Lower leg skin (tissue), 4 donors: ENCODE results near the gene CD93. TPM values are rescaled to one million over a fixed set of nuclear protein-coding genes. Genes with fewer than 3 reads are reported as not detected.

Experiments used
- DNase-seq, 2 donors: peaks; one replicate each; pipeline ENCODE4 v3.0.0-alpha.2; 2019; ENCODE audit warnings: low spot score in 2 of 2
- H3K4me3 ChIP-seq: fragments of 200-600 bp; sonication (generic); 2 replicates; pipeline ENCODE4 v1.5.1; 2017; ENCODE audit warnings: mild to moderate bottlenecking, low read depth; ENCODE audit not compliant: poor library complexity, severe bottlenecking
- POLR2A ChIP-seq, 2 donors: fragments of 450-650 bp; IDR thresholded peaks; one replicate each; pipeline ENCODE4 v1.6.1; 2016 to 2017; ENCODE audit warnings: antibody characterized with exemption in 2 of 2, mild to moderate bottlenecking in 1 of 2, moderate library complexity in 1 of 2
- WGBS, 2 donors: methylation state at CpG; one replicate each; pipeline ENCODE4 v1.1.5; 2018; 5-methylcytosine and 5-hydroxymethylcytosine counted together
- intact Hi-C: fragments of 100-400 bp; cut with DNase I; formaldehyde crosslinking; loops from one replicate; pipeline ENCODE4 v1.15.0; 2023; ENCODE audit warnings: low total_unique reads
- total RNA-seq, 4 donors: library from RNA; depleted of rRNA; stranded (reverse); fragments of >200 nt; gene quantifications; one replicate each; pipeline ENCODE4 v1.1.0, GENCODE V29; 2016
- TF ChIP-seq, protein P1 (sequence below), 3 donors: fragments of 450-650 bp; IDR thresholded peaks; one replicate each; pipeline ENCODE4 v1.5.1; 2016; ENCODE audit warnings: antibody characterized with exemption in 3 of 3, mild to moderate bottlenecking in 3 of 3, moderate library complexity in 2 of 3

The CD93 gene
- total RNA-seq, 4 donors from 2014 or later, result 12.6 to 44.3 (median 18.2) TPM

DNA sequence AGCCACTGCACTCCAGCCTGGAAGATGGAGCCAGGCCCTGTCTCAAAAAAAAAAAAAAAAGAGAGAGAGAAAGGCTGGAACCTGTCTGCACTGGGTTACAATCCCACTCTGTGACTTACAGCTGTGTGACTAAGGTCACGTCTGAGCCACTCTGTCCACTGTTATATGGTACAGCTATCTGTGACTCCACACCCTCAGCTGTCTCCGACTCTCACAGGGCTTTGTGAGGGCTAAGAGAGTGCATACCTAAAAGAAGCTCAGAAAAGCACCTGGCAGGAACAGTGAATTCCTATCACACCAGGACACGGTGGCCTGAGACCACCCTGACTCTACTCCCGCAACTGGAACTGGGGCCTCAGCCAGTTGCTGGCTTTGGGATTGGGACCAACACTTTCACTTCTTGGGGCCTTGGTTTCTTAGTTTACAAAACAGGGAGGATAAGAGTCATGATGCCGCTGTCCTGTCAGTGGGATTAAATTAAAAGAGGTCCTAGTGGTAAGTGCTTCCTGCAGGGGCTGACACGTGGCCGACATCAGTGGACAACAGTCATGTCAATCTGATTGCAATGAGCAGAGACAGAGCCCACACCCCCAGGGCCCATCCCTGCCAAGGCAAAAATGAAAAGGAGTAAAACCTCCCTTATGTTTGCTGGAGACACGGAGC lies 5.7 kb upstream of the CD93 start:
- DNase-seq, result peak in 1 of 2 donors; percentile 70
- no peak overlapping the region for H3K4me3 ChIP-seq
- intact Hi-C loops, result no loop called here
- TF ChIP-seq, protein P1, sequence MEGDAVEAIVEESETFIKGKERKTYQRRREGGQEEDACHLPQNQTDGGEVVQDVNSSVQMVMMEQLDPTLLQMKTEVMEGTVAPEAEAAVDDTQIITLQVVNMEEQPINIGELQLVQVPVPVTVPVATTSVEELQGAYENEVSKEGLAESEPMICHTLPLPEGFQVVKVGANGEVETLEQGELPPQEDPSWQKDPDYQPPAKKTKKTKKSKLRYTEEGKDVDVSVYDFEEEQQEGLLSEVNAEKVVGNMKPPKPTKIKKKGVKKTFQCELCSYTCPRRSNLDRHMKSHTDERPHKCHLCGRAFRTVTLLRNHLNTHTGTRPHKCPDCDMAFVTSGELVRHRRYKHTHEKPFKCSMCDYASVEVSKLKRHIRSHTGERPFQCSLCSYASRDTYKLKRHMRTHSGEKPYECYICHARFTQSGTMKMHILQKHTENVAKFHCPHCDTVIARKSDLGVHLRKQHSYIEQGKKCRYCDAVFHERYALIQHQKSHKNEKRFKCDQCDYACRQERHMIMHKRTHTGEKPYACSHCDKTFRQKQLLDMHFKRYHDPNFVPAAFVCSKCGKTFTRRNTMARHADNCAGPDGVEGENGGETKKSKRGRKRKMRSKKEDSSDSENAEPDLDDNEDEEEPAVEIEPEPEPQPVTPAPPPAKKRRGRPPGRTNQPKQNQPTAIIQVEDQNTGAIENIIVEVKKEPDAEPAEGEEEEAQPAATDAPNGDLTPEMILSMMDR (IDR thresholded peaks at IDR 0.05), result no peak
- TF ChIP-seq POLR2A (IDR thresholded peaks at IDR 0.05), result no peak
- 76 to 79% methylated on average over 8 of the region's 8 CpGs for WGBS, 2 donors

DNA sequence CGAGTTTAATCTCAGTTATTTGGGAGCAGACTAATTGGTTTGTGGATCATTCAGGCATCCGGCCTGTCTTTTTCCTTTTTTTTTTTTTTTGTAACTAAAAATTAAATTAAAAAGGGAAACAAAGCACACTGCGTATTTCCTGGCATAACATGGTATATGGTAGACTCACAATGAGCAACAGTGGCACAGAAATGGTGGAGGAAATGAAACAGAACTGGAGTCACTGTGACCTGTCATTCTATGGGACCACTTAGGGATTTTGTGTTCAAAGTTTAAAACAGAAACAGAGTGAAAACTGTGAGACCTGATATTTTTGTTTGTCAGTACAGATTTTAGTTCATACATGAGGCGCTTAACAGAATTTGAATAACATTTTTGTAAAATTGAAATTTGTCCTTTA lies 4.8 kb upstream of the CD93 start:
- intact Hi-C loops, result no loop called here
- no peak overlapping the region for H3K4me3 ChIP-seq
- WGBS, 2 donors, result 82 to 87% methylated on average over 4 of the region's 4 CpGs
- TF ChIP-seq, protein P1 (IDR thresholded peaks at IDR 0.05), result no peak
- TF ChIP-seq POLR2A (IDR thresholded peaks at IDR 0.05), result no peak
- no peak for DNase-seq

DNA sequence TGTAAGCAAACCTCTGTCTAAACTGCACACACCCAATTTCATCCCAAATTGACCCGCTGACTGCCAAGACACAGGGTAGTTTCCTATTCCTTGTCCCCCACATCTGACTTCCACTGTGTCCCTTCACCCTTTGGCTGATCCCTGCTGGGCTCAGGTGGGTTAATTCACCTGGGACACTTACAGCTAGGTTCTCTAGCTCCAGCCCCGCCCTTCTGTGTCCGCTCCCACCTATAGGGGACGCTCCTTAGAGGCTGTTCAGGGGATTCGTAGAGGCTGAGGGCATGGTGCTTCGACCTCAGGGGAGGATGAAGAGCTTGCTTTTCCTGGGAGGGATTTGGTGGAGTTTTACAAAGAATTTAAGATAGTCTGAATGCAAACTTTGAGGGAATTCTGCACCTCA lies 4.0 kb upstream of the CD93 start:
- DNase-seq, result peak in 1 of 2 donors; percentile 54
- intact Hi-C loops, result no loop called here

DNA sequence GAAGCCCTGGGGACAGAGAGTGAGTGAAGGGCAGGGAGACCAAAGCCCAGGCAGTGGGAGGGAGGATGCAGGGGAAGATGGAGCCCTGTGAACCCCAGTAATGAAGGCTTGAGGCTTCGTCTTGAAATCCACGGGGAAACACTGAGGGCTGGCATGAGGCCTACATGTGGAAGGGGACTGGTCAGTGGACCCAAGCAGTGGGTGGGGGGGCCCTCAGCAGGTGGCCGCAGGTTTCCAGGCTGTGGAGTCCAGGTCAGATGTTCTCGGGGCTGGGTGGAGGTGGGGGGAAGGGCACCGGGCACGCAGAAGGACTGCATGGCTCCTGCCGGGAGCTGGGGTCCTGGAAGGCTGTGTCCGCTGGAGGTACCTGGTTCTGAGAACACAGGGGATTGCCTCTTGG lies 2.7 kb upstream of the CD93 start:
- TF ChIP-seq, protein P1 (IDR thresholded peaks at IDR 0.05), result no peak
- no peak for TF ChIP-seq POLR2A (IDR thresholded peaks at IDR 0.05)
- H3K4me3 ChIP-seq, result no peak overlapping the region
- WGBS, 2 donors, result 90 to 91% methylated on average over 8 of the region's 8 CpGs
- DNase-seq, result no peak
- intact Hi-C loops, result no loop called here

More for the DNA sequence above, 4.0 kb upstream of the CD93 start:
- no peak overlapping the region for H3K4me3 ChIP-seq
- TF ChIP-seq POLR2A (IDR thresholded peaks at IDR 0.05), result no peak
- TF ChIP-seq, protein P1 (IDR thresholded peaks at IDR 0.05), result no peak
- WGBS, 2 donors, result 84 to 91% methylated on average over 6 of the region's 6 CpGs

DNA sequence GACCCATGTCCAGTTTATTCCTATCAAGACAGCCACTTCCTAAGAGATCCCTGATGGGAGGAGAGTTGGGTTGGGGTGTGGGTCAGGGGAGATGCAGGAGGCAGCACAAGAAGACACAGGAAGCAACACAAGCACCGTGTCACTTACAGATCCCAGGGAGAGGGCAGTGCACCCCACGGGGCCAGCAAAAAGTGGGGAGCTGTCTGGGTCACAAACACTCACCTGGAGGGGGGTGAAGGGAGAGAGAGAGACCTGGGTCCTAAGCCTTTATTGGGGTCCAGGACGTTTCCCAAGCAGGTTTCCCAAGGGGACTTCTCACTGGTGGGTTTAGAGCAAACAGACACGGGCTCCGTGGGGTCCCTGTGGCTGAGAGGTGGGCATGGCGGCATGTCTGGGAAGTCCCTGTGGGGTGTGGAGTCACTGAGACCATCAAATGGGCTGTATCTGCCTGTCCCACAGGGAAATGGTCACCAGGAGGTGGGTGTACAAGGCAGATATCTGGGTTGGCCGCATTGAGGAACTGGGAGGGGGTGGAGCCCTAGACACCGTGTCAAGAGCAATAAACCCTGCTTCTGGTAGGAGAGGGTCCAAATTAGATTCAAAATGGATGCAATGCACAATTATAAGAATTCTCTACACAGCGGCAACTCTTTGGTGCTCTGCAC lies 1.6 kb upstream of the CD93 start:
- 74 to 86% methylated on average over 9 of the region's 9 CpGs for WGBS, 2 donors
- no peak overlapping the region for H3K4me3 ChIP-seq
- TF ChIP-seq POLR2A (IDR thresholded peaks at IDR 0.05), result no peak
- TF ChIP-seq, protein P1 (IDR thresholded peaks at IDR 0.05), result no peak
- intact Hi-C loops, result no loop called here
- DNase-seq, result peak in 1 of 2 donors; percentile 83
